GM18526 (cell line): Measurements from ENCODE around the gene CRB3.

Experiments used
- POLR2A ChIP-seq: IDR thresholded peaks from 3 replicates; pipeline ENCODE4 v1.6.1; 2011; ENCODE audit not compliant: insufficient read length; ENCODE audit errors: extremely low read depth

Gene CRB3, protein sequence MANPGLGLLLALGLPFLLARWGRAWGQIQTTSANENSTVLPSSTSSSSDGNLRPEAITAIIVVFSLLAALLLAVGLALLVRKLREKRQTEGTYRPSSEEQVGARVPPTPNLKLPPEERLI

DNA sequence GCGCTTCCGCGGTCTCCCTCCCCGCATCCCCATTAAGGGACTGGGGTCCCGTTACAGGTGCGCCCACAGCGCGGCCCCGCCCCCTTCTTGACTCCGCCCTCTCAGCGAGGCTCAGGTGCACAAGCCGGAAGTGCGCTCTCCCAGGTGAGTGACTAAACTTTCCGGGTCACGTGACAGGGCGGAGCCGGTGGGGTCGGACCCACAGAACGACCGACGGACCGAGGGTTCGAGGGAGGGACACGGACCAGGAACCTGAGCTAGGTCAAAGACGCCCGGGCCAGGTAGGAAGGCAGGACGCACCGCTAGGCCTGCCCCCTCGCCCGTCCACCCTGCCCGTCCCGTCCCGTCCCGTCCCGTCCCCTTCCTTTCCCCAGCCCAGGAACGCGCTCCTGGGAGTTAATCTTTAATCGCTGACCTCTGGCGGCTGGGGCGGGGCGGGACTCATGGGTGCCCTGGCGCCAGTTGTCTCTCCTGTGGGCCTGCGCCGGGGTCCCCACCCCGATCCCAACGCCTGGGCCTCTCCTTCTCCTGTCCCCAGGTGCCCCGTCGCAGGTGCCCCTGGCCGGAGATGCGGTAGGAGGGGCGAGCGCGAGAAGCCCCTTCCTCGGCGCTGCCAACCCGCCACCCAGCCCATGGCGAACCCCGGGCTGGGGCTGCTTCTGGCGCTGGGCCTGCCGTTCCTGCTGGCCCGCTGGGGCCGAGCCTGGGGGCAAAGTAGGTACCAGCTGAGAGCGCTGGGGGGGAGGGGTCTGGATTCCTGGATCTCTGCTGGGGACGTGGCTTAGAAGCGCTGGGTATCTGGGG, at the start of gene CRB3:
CRB3 (plus strand) TSS at position 202 of the 804 bp plus-strand sequence; CDS start at position 633, 431 bp downstream.
- TF ChIP-seq POLR2A, result peak; percentile 15

DNA sequence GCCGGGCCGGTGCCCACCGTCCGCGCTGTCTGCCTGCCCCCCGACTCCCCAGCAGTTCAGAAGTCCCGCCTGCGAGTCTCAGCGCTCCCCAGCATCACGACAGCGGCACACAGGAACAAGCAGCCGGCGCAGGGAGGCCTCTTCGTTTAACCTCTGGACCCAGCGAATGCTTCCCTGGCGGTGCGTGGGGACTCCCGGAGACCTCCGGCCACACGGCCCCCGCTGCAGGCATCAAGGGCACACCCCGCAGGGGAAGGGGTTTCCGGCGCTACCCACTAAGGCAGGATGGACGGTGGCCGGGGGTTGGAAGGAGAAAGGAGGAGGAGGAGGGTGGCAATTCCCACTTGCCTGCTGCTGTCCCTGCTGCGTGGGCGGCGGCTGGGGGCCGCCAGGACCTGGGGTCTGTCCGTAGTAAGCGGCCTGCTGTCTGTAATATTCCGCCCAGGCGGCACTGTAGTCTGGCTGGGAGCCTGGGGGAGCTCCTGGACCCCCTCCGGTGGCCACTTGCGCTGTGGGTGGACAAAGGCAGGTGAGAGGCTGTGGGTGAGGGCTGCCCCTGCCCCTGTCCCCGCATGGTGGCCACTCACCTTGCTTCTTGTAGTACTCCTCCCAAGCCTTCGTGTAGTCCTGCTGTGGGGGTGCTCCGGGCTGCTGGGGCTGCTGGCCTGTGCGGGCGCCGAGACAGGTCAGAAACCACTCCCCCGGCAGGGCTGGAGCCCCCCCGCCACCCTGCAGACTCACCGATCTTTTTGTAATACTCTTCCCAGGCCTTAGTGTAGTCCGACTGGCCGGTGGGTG, 49.1 kb upstream of the CRB3 start:
- TF ChIP-seq POLR2A, result no peak

- TF ChIP-seq POLR2A, result no peak
Observed at GRCh38 chr19:6415591-6416190, 48.4 kb upstream of the CRB3 start.

DNA sequence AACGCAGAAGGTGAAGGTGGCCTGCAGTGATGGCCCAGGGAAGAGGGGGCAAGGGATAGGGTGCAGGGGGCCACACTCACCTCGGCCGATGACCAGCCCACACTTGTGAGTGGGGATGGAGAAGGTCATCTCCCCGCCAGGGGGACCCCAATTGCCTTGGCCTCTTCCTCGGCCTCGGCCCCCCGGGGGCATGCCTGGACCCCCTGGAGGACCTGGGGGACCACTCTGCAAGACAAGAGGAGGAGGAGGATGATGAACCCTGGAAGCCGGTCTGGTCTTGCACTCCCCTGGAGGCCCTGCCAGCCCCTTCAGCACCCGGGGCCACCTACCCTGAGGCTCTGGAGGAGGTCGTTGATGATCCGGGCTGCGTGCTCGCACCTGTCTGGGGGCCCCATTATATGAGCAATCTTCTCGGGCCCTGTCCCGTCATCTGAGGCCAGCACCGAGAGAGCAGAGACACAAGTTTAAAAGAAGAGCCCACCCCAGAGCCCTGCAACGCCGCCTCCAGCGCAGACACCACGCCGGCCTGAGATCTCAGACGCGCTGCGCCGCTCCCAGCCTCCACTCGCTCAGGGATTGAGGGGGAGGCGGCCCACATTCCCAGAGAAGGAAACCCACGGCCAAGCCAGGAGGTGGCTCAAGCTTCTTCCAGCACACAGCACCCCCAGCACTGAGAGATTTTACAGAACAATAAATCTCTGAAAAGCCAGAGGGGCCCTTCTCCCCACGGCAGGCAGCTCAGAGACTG, 47.2 kb upstream of the CRB3 start:
- TF ChIP-seq POLR2A, result no peak

GRCh38 chr19:6417713-6418561, 46.1 kb upstream of the CRB3 start:
- TF ChIP-seq POLR2A, result no peak

- TF ChIP-seq POLR2A, result no peak
Observed at GRCh38 chr19:6418562-6418932, 45.5 kb upstream of the CRB3 start.

- TF ChIP-seq POLR2A, result no peak
Observed at GRCh38 chr19:6421075-6422014, 42.7 kb upstream of the CRB3 start.

DNA sequence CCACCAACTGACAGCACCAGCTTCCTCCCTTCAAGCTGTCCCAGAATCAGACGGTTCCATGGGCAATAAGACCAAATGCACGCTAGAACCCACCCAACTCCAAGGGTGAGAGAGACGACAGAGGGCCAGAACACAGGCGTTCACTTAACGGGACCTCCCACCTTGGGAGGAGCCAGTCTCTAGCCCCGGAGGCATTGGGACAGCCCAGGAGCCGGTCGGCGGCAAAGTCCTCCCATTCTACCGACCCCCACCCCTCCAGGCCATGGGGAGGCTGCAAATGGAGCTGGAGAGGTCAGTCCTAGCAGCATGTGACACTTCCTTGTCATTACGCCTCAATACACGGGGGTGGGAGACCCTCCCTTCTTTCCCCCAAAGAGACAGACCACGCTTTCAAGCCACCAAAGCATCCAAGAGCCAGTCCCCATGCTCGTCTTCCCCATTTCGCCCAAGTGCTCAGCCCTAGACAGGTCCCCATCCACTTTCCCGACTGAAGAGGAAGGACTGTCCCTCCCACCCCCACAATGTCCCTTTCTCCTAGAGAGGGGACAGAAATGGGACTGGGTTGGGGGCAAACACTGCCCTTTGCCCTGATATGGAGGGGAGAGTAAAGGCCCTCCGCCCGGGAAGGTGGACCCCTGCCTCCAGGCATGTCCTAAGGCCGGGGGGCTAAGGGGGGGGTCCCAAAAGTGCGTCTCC, 40.4 kb upstream of the CRB3 start:
- TF ChIP-seq POLR2A, result no peak

DNA sequence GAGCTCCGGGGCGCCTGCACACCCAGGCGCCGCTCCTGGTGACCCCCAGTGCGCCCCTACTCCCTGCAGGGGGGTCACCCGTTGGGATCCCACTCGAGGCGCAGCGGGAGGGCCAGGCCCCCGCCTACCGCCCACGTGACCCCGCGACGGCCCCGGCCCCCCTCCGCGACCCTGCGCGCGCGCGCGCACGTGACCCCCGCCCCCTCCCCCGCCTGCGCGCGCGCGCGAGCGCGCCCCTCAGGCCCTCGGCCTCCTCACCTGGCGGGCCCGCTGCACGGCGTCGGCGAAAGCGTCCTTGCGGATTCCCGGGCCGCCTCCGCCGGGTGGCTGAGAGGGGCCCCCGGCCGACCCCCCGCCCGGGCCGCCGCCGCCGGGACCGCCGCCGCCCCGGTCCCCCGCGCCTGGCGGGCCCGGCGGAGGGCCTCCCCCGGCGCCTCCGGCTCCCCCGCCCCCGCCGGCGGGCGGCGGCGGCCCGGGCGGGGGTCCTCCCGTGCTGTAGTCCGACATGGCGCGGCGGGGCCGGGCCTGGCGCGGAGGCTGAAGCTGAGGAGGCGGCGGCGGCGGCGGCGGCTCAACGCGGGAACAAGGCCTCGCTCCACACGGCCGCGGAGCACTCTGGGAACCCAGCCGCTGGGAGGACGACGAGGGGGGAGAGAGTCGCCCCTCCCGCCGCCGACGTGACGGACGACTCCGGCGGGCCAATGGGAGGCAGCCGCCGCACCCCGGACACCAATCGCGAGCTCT, 39.7 kb upstream of the CRB3 start, which contains the start of gene KHSRP:
KHSRP (minus strand) TSS at position 617 of the 744 bp plus-strand sequence; CDS start at position 507, 110 bp downstream.
- TF ChIP-seq POLR2A, result peak; percentile 77

GRCh38 chr19:6424939-6425731, 38.9 kb upstream of the CRB3 start:
- TF ChIP-seq POLR2A, result peak; percentile 45
